Measurements from ENCODE around the gene TXN2.

Gene TXN2

DNA sequence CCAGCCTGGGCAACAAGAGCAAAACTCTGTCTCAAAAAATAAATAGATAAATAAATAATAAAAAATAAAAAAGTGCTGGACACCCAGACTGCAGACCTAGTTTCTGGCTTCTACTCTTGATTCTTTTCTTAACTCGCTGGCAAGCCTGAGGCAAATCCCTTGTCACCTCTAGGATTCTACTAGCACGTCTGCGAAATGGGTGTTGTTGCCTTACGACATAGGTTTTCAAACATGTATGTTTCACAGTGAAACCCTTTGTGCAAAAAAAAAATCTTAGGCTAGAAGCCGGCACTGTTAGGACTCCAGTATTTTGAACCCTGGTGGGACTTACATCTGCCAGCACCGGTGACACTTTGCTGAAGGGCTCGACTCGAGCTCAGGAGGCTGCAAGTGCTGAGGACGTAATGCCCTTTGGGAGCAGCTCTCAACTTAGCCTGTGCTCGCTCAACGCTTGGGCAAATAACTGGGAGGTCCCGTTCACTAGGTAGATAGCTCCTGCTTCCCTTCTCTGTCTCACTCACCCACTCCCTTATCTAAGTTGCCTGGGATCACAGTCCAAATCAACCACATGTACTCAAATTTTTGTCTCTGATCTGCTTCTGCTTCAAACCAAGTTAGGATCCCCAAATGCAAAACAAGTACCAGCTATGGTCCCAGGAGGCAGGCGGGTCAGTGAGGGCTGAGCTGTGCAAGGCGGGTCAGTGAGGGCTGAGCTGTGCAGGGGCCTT is 59.0 kb downstream of the TXN2 start:
- TF ChIP-seq POLR2A (IDR thresholded peaks at IDR 0.05; ENCODE audit: low read length) = no peak
- TF ChIP-seq GATA1 (IDR thresholded peaks at IDR 0.05; ENCODE audit: low read depth, low read length) = no peak
- no peak for DNase-seq

DNA sequence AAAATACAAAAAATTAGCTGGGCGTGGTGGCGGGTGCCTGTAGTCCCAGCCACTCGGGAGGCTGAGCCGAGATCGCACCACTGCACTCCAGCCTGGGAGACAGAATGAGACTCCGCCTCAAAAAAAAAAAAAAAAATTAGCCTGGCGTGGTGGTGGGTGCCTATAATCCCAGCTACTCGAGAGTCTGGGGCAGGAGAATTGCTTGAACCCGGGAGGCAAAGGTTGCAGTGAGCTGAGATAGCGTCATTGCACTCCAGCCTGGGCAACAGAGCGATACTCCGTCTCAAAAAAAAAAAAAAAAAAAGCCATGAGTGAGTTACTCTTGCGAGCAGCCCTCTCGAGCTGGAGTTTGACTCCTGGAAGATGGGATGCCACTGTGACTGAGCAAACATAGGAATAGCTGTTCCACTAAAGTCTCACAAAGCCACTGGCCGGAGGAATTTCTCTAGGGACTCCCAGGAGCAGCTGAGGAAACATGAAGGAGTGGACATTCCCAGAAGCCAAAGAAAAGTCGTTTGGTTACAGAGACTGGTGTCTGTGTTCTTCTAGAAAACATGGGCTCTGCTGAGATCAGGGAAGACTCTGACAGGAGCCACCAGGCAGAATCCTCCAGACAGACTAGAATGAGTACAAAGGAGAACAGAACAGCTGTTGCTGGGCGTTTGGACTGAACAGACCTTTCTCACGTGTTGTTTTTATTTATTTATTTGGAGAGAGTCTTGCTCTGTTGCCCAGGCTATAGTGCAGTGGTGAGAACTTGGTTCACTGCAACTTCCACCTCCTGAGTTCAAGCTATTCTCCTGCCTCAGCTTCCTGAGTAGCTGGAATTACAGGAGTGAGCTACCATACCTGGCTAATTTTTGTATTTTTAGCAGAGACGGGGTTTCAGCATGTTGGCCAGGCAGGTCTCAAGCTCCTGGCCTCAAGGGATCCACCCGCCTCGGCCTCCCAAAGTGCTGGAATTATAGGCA is 61.2 kb downstream of the TXN2 start:
- TF ChIP-seq GATA1 (IDR thresholded peaks at IDR 0.05; ENCODE audit: low read depth, low read length) (no peak), POLR2A (IDR thresholded peaks at IDR 0.05; ENCODE audit: low read length) (no peak)

DNA sequence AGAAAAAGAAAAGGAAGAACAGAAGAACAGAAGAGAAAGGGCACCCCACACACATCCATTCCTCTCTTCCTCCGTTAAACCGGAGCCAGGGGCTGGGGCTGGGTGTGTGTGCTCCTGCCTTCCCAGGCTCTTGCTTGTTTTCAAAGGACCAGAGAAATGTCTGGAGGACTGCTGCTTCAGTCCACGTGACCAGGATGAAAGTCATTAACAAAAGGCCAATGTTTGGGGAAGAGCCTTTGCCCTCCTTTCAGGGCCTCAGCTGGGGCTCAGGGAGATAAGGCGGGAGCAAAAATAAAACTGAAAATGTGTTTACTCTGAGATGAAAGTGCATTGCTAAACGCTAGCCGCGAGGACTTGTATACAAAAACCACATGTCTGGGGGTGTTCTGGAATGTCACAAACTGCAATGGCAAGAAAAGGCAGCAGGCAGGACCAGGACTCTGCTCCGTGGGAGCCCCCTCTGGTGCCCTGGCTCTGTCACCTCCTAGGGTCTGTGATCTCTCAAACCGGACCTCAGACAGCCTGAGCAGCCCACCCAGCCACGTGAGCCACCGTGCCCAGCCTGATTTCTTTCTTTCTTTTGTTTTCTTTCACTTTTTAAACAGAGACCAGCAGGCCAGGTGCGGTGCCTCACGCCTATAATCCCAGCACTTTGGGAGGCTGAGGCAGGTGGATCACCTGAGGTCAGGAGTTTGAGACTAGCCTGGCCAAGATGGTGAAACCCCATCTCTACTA is 62.1 kb downstream of the TXN2 start:
- TF ChIP-seq POLR2A (IDR thresholded peaks at IDR 0.05; ENCODE audit: low read length) (no peak), GATA1 (IDR thresholded peaks at IDR 0.05; ENCODE audit: low read depth, low read length) (no peak)
- peak; percentile 54 to 56 for DNase-seq

More for the DNA sequence above, 61.2 kb downstream of the TXN2 start:
- no peak for DNase-seq

DNA sequence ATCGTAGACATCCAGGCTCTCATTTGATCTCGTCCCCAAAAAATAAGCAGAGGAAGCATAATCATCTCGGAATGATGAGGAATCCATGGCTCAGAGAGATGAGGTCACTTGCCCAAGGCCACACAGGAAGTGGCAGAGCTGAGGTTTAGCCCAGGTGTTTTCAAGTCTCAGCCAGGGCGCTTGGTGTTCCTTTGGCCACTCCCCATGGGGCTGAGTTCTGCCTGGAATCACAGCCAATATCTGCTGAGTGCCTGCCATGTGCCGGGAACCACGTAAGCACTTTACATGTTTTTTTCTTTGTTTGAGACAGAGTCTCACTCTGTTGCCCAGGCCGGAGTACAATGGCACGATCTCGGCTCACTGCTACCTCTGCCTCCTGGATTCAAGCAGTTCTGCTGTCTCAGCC is 64.2 kb downstream of the TXN2 start:
- TF ChIP-seq GATA1 (IDR thresholded peaks at IDR 0.05; ENCODE audit: low read depth, low read length) (no peak), POLR2A (IDR thresholded peaks at IDR 0.05; ENCODE audit: low read length) (no peak)
- no peak for DNase-seq

Measured in erythroblast (primary cell).